ENCODE measurements around the gene PRKCG. TPM values are rescaled to one million over a fixed set of nuclear protein-coding genes. Genes with fewer than 3 reads are reported as not detected.

The PRKCG gene
- polyA plus RNA-seq, 3 donors: 0.01 TPM; not detected in 2

DNA sequence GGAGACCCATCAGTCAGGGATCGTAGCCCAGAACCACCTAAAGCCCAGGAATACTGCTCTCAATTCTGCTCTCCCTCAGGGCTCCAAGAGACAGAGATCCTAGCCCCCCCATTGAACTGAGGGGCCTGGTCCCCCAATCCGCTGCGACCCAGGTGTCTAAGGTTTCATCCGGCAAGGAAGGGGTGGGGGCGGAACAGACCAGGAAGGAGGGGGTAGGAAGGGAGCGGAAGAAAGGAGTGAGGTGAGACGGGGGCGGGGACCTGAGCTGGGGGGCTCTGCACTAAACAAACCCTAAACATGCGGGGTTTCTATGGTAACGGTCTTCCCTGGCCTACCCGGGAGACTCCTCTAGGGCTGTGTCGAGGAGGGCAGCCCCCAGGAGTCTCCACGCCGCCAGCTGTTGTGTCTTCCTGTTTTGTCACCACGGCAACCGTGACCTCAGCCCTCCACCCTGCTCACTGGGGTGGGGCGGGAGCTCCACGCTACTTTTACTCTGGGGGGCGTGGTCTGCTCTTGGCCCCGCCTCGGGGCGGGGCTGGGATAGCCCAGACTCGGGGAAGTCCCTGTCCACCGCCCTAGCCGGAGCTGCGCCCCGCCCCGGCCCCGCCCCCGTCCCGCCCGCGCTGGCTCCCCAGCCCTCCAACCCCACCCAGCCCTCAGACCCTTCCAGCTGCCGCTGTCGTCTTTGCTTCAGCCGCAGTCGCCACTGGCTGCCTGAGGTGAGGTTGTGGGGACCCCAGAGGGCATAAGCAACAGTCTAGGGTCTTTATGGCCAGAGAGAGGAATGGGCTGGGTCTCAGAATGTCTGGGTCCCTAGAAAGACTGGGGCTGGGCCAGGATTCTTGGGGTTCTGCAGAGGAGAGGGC lies 14.5 kb upstream of the PRKCG start, which contains the start of gene MYADM:
TSS of gene MYADM (plus strand) at position 659 of the 866 bp plus-strand sequence. CDS start 5,647 bp downstream, outside the sequence.
- Mint-ChIP-seq H3K9me3 (peaks cover 0 to 11% (median 1%) of the 10 kb centered on the region in 7 donors), H3K4me1 (peaks cover 49% of the 10 kb centered on the region), H3K27me3 (ENCODE audit: low read depth in 3 of 3) (peaks cover 0 to 20% (median 18%) of the 10 kb centered on the region in 3 donors), H3K36me3 (peaks cover 11 to 21% of the 10 kb centered on the region in 2 donors), H3K27ac (peak within 1 kb of the TSS; percentile 98 to 100 (median 99)), H3K4me3 (peak within 1 kb of the TSS; percentile 97 to 99)
- peaks cover 36% of the 10 kb centered on the region for H4K20me1 ChIP-seq (ENCODE audit: insufficient read depth, low read length)
- H3K9ac ChIP-seq (ENCODE audit: insufficient read depth, low read length, poor library complexity, severe bottlenecking): peak within 1 kb of the TSS; percentile 99
- H3K27me3 ChIP-seq (ENCODE audit: control insufficient read depth in 2 of 2, insufficient read depth in 2 of 2, low read length in 2 of 2): no peaks in the 10 kb centered on the region
- peak within 1 kb of the TSS; percentile 77 to 100 (median 100) for H3K4me3 ChIP-seq (replicated peaks in 1 of 3; ENCODE audit: low read depth in 2 of 3, low read length in 3 of 3)
- TF ChIP-seq, protein P1, sequence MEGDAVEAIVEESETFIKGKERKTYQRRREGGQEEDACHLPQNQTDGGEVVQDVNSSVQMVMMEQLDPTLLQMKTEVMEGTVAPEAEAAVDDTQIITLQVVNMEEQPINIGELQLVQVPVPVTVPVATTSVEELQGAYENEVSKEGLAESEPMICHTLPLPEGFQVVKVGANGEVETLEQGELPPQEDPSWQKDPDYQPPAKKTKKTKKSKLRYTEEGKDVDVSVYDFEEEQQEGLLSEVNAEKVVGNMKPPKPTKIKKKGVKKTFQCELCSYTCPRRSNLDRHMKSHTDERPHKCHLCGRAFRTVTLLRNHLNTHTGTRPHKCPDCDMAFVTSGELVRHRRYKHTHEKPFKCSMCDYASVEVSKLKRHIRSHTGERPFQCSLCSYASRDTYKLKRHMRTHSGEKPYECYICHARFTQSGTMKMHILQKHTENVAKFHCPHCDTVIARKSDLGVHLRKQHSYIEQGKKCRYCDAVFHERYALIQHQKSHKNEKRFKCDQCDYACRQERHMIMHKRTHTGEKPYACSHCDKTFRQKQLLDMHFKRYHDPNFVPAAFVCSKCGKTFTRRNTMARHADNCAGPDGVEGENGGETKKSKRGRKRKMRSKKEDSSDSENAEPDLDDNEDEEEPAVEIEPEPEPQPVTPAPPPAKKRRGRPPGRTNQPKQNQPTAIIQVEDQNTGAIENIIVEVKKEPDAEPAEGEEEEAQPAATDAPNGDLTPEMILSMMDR (IDR thresholded peaks at IDR 0.05): no peak
- peak within 1 kb of the TSS; percentile 99 for H3K27ac ChIP-seq (ENCODE audit: low read depth in 1 of 2, low read length in 2 of 2)
- peaks cover 3% of the 10 kb centered on the region in 2 donors for H3K36me3 ChIP-seq (replicated peaks in 1 of 2; ENCODE audit: control insufficient read depth in 1 of 2, insufficient read depth in 2 of 2, low read length in 2 of 2)
- 3% methylated on average over 19 of the region's 37 CpGs for WGBS (ENCODE audit: insufficient coverage)
- H3K4me1 ChIP-seq (ENCODE audit: control insufficient read depth in 1 of 2, insufficient read depth in 2 of 2, low read length in 2 of 2): peaks cover 47 to 52% of the 10 kb centered on the region in 2 donors
- DNase-seq: peak; percentile 99 to 100 (median 99)
- H2AFZ ChIP-seq (ENCODE audit: insufficient read depth, low read depth, low read length, poor library complexity, severe bottlenecking): no peak within 1 kb of the TSS
- intact Hi-C loops (cut with micrococcal nuclease): loop anchor here in 1 of 2 donors (2.0 kb wide), 1 partner anchor 25 kb away; no protein-coding TSS in a partner anchor
- no peaks in the 10 kb centered on the region for H3K9me3 ChIP-seq (replicated peaks in 1 of 2; ENCODE audit: control insufficient read depth in 1 of 2, insufficient read depth in 1 of 2, low read length in 2 of 2)
- peaks cover 44% of the 10 kb centered on the region for H3K79me2 ChIP-seq (ENCODE audit: insufficient read depth, low read length)
- H3K4me2 ChIP-seq (replicated peaks; ENCODE audit: extremely low read depth, low read length, poor library complexity, severe bottlenecking): peak within 1 kb of the TSS; percentile 85

GRCh38 chr19:53868091-53868891 lies 13.7 kb upstream of the PRKCG start:
- H3K9me3 Mint-ChIP-seq: peaks cover 0 to 13% (median under 1%) of the 10 kb centered on the region in 7 donors
- H3K4me3 ChIP-seq (replicated peaks in 1 of 3; ENCODE audit: low read depth in 2 of 3, low read length in 3 of 3): peak overlapping the region; percentile 77 to 100 (median 100)
- peak overlapping the region; percentile 97 to 100 (median 99) for H3K27ac Mint-ChIP-seq
- peak overlapping the region; percentile 85 for H3K4me2 ChIP-seq (replicated peaks; ENCODE audit: extremely low read depth, low read length, poor library complexity, severe bottlenecking)
- peak; percentile 52 to 67 (median 56) for DNase-seq
- peaks cover 57% of the 10 kb centered on the region for H3K4me1 Mint-ChIP-seq
- H3K27ac ChIP-seq (ENCODE audit: low read depth in 1 of 2, low read length in 2 of 2): peak overlapping the region; percentile 99
- peaks cover 44% of the 10 kb centered on the region for H4K20me1 ChIP-seq (ENCODE audit: insufficient read depth, low read length)
- H2AFZ ChIP-seq (ENCODE audit: insufficient read depth, low read depth, low read length, poor library complexity, severe bottlenecking): no peak overlapping the region
- 0% methylated on average over 18 of the region's 37 CpGs for WGBS (ENCODE audit: insufficient coverage)
- H3K36me3 Mint-ChIP-seq: peaks cover 19 to 29% of the 10 kb centered on the region in 2 donors
- H3K27me3 ChIP-seq (ENCODE audit: control insufficient read depth in 2 of 2, insufficient read depth in 2 of 2, low read length in 2 of 2): no peaks in the 10 kb centered on the region
- H3K27me3 Mint-ChIP-seq (ENCODE audit: low read depth in 3 of 3): peaks cover 0 to 20% (median 13%) of the 10 kb centered on the region in 3 donors
- TF ChIP-seq, protein P1 (IDR thresholded peaks at IDR 0.05): no peak
- peak overlapping the region; percentile 97 to 99 for H3K4me3 Mint-ChIP-seq
- peaks cover 53 to 60% of the 10 kb centered on the region in 2 donors for H3K4me1 ChIP-seq (ENCODE audit: control insufficient read depth in 1 of 2, insufficient read depth in 2 of 2, low read length in 2 of 2)
- intact Hi-C loops (cut with micrococcal nuclease): no loop called here
- H3K9me3 ChIP-seq (replicated peaks in 1 of 2; ENCODE audit: control insufficient read depth in 1 of 2, insufficient read depth in 1 of 2, low read length in 2 of 2): no peaks in the 10 kb centered on the region
- H3K36me3 ChIP-seq (replicated peaks in 1 of 2; ENCODE audit: control insufficient read depth in 1 of 2, insufficient read depth in 2 of 2, low read length in 2 of 2): peaks cover 9 to 11% of the 10 kb centered on the region in 2 donors
- peaks cover 52% of the 10 kb centered on the region for H3K79me2 ChIP-seq (ENCODE audit: insufficient read depth, low read length)
- peak overlapping the region; percentile 99 for H3K9ac ChIP-seq (ENCODE audit: insufficient read depth, low read length, poor library complexity, severe bottlenecking)

Measured in CD14-positive monocyte (primary cell).